GM23248 (cell line): ENCODE results near the gene TBC1D8. TPM values are rescaled to one million over a fixed set of nuclear protein-coding genes. Genes with fewer than 3 reads are reported as not detected.

ENCODE experiments used
- DNase-seq: peaks from one replicate; pipeline ENCODE4 v3.0.0-alpha.2; 2015
- H2AFZ ChIP-seq: fragments of 200-600 bp; sonication (generic); 2 replicates; pipeline ENCODE4 v1.6.1; 2016; ENCODE audit warnings: antibody characterized with exemption
- H3F3A ChIP-seq: fragments of 200-600 bp; sonication (generic); 2 replicates; pipeline ENCODE4 v1.6.1; 2016; ENCODE audit warnings: mild to moderate bottlenecking, antibody characterized with exemption, mixed run types; ENCODE audit not compliant: insufficient read depth
- H3K27ac ChIP-seq: fragments of 200-600 bp; sonication (generic); 2 replicates; pipeline ENCODE4 v1.5.1; 2016; ENCODE audit warnings: mild to moderate bottlenecking
- H3K27me3 ChIP-seq: fragments of 200-600 bp; sonication (generic); replicated peaks from 2 replicates; pipeline ENCODE4 v1.6.1; 2016; ENCODE audit warnings: mild to moderate bottlenecking; ENCODE audit not compliant: insufficient read depth
- H3K36me3 ChIP-seq: fragments of 200-600 bp; sonication (generic); 2 replicates; pipeline ENCODE4 v1.6.1; 2016; ENCODE audit warnings: low read depth, mild to moderate bottlenecking
- H3K4me1 ChIP-seq: fragments of 200-600 bp; sonication (generic); 2 replicates; pipeline ENCODE4 v1.6.1; 2016; ENCODE audit warnings: mild to moderate bottlenecking; ENCODE audit not compliant: insufficient read depth
- H3K4me2 ChIP-seq: fragments of 200-600 bp; sonication (generic); one replicate; pipeline ENCODE4 v1.6.1; 2016; ENCODE audit warnings: mild to moderate bottlenecking; ENCODE audit not compliant: unreplicated experiment
- H3K4me3 ChIP-seq: fragments of 200-600 bp; sonication (generic); 2 replicates; pipeline ENCODE4 v1.5.1; 2016; ENCODE audit warnings: mild to moderate bottlenecking
- H3K79me2 ChIP-seq: fragments of 200-600 bp; sonication (generic); 2 replicates; pipeline ENCODE4 v1.6.1; 2016; ENCODE audit warnings: mild to moderate bottlenecking; ENCODE audit not compliant: insufficient read depth
- H3K9ac ChIP-seq: fragments of 200-600 bp; sonication (generic); 2 replicates; pipeline ENCODE4 v1.6.1; 2016; ENCODE audit warnings: mild to moderate bottlenecking
- H3K9me2 ChIP-seq: fragments of 200-600 bp; sonication (generic); 2 replicates; pipeline ENCODE4 v1.6.1; 2016; ENCODE audit warnings: mixed run types, mild to moderate bottlenecking, moderate library complexity; ENCODE audit not compliant: insufficient read depth
- H3K9me3 ChIP-seq: fragments of 200-600 bp; sonication (generic); one replicate; pipeline ENCODE4 v1.6.1; 2017; ENCODE audit warnings: low read depth
- H4K20me1 ChIP-seq: fragments of 200-600 bp; sonication (generic); 2 replicates; pipeline ENCODE4 v1.6.0; 2016; ENCODE audit not compliant: insufficient read depth
- EZH2 ChIP-seq: fragments of 200-600 bp; sonication (generic); IDR thresholded peaks from 2 replicates; pipeline ENCODE4 v1.6.1; 2018; ENCODE audit warnings: antibody characterized with exemption, mild to moderate bottlenecking; ENCODE audit not compliant: insufficient read depth, poor library complexity, severe bottlenecking
- EZH2phosphoT487 ChIP-seq: fragments of 200-600 bp; sonication (generic); IDR thresholded peaks from 2 replicates; pipeline ENCODE4 v1.6.1; 2018; ENCODE audit warnings: antibody characterized with exemption, moderate library complexity, mild to moderate bottlenecking, low read depth; ENCODE audit not compliant: insufficient read depth
- WGBS, 2 experiments: methylation state at CpG; one replicate each; pipeline ENCODE4 v1.1.6; 2015 to 2017; ENCODE audit warnings: low lambda C conversion rate in 2 of 2, low coverage in 1 of 2; ENCODE audit errors: missing lambda C conversion rate in 2 of 2; 5-methylcytosine and 5-hydroxymethylcytosine counted together
- in situ Hi-C: fragments of 300-500 bp; cut with MboI; formaldehyde crosslinking; loops from 2 replicates; pipeline ENCODE4 v1.15.0; 2020
- polyA plus RNA-seq: library from polyadenylated mRNA; unstranded; fragments of >200 nt; fragmentation: Nextera tagmentation; extraction: Ambion mirVana; gene quantifications from 2 replicates; pipeline ENCODE4 v1.2.1, GENCODE V29; 2016
- total RNA-seq: library from RNA; depleted of rRNA; stranded (reverse); fragments of >200 nt; shearing (Covaris generic); gene quantifications from 2 replicates; pipeline ENCODE4 v1.2.3, GENCODE V29; 2014

The TBC1D8 gene
- total and polyA plus RNA-seq, 2 experiments from 2014 or later: 2.5 to 2.6 TPM

DNA sequence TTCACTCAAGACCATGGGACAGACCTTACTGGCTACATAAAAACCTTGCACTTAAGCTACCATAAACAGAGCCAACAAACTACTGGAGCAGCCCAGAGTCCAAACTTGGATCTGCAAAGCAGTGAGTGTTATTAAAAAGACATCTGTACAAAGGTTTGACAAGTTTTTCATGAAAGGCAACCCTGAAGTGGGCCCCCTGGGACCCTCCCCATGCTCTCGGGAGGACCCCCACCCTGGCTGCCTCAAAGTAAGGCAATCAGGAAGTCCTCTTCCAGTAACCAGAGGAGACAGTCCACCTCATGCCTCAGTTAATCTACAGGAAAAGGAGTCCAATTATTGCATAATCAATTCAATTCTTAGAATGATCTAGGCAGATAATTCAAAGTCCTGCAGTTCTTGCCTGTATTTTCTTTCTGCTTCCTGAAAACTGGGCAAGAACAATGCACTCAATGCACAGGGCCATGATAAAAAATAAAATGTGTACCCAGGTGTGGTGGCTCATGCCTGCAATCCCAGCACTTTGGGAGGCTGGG, 69.7 kb downstream of the TBC1D8 start:
- in situ Hi-C loops: no loop called here
- no peaks in the 10 kb centered on the region for H3F3A ChIP-seq
- H3K9me2 ChIP-seq: no peaks in the 10 kb centered on the region
- H3K4me1 ChIP-seq: no peaks in the 10 kb centered on the region
- H3K36me3 ChIP-seq: no peaks in the 10 kb centered on the region
- TF ChIP-seq EZH2: no peak
- no peak for TF ChIP-seq EZH2phosphoT487
- H3K9ac ChIP-seq: no peak overlapping the region
- H3K4me3 ChIP-seq: no peak overlapping the region
- no peaks in the 10 kb centered on the region for H3K27me3 ChIP-seq
- H3K79me2 ChIP-seq: no peaks in the 10 kb centered on the region
- H3K4me2 ChIP-seq: no peak overlapping the region
- H3K9me3 ChIP-seq: no peaks in the 10 kb centered on the region
- DNase-seq: no peak
- no peaks in the 10 kb centered on the region for H4K20me1 ChIP-seq
- no peak overlapping the region for H3K27ac ChIP-seq
- H2AFZ ChIP-seq: no peak overlapping the region
- WGBS, 2 experiments: 65 to 69% methylated on average over 1 of the region's 1 CpG

DNA sequence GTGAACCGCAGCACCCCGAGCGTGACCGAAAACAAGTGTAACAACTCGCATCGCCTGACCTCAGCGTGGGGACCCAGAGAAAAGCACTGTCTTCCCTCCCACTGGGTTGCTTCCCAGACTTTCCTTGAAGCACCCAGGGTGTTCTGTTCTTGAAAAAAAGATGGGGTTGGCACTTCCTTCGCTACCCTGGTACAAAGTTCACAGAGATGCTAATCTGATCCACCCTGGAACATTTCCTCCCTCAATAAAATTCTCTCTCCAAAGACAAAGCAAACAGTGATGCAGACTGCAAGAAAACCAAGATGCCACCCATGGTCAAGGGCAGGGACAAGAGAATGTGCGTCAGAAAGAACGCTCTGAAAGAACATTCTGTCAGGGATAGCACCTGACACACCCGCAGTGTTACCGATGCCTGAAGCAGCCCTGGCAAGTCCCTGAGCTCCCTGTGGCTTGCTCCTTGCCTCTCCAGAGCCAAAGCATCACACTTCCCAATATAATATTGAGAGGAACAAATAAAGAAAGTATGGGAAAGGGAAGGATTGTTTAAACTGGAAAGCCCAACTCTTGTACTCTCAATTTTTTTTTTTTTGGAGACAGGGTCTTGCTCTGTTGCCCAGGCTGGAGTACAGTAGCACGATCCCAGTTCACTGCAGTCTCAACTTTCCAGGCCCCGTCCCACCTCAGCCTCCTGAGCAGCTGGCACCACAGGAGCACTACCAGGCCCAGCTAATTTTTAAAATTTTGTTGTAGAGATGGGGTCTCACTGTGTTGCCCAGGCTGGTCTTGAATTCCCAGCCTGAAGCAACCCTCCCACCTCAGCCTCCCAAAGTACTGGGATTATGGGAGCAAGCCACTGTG, 70.7 kb downstream of the TBC1D8 start:
- TF ChIP-seq EZH2: no peak
- TF ChIP-seq EZH2phosphoT487: no peak
- H4K20me1 ChIP-seq: no peaks in the 10 kb centered on the region
- H3K27me3 ChIP-seq: no peaks in the 10 kb centered on the region
- DNase-seq: no peak
- no peaks in the 10 kb centered on the region for H3K9me3 ChIP-seq
- H3K4me1 ChIP-seq: no peaks in the 10 kb centered on the region
- no peaks in the 10 kb centered on the region for H3K36me3 ChIP-seq
- in situ Hi-C loops: no loop called here
- no peak overlapping the region for H2AFZ ChIP-seq
- no peaks in the 10 kb centered on the region for H3F3A ChIP-seq
- H3K27ac ChIP-seq: no peak overlapping the region
- no peak overlapping the region for H3K9ac ChIP-seq
- no peaks in the 10 kb centered on the region for H3K79me2 ChIP-seq
- H3K4me2 ChIP-seq: no peak overlapping the region
- WGBS, 2 experiments: 93 to 94% methylated on average over 14 of the region's 14 CpGs
- H3K9me2 ChIP-seq: no peaks in the 10 kb centered on the region
- no peak overlapping the region for H3K4me3 ChIP-seq

DNA sequence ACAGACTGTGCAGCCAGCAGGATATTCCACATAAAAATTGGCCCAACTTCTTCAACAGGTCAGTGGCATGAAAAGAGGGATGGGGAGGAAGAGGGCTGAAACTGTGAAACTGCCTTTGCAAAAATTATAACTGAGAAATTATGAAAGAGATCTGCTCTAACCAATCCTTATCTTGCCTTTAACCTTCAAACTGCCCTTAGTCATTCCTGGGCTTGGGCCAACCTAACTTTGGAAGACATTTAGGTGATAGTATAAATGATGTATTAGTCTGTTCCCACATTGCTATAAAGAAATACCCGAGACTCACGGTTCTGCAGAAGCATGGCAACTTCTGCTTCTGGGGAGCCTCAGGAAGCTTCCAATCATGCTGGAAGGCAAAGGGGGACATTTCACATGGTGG, 74.6 kb downstream of the TBC1D8 start:
- no peaks in the 10 kb centered on the region for H3K9me3 ChIP-seq
- TF ChIP-seq EZH2phosphoT487: no peak
- no peak for TF ChIP-seq EZH2
- no peaks in the 10 kb centered on the region for H3K27me3 ChIP-seq
- no peak overlapping the region for H2AFZ ChIP-seq
- no peak overlapping the region for H3K4me2 ChIP-seq
- in situ Hi-C loops: no loop called here
- H3K27ac ChIP-seq: no peak overlapping the region
- no peak overlapping the region for H3K4me3 ChIP-seq
- no peak for DNase-seq
- no peaks in the 10 kb centered on the region for H3F3A ChIP-seq
- no peaks in the 10 kb centered on the region for H3K4me1 ChIP-seq
- H3K79me2 ChIP-seq: no peaks in the 10 kb centered on the region
- no peaks in the 10 kb centered on the region for H3K36me3 ChIP-seq
- WGBS, 2 experiments: 86 to 93% methylated on average over 2 of the region's 2 CpGs
- H4K20me1 ChIP-seq: no peaks in the 10 kb centered on the region
- no peak overlapping the region for H3K9ac ChIP-seq
- H3K9me2 ChIP-seq: no peaks in the 10 kb centered on the region

DNA sequence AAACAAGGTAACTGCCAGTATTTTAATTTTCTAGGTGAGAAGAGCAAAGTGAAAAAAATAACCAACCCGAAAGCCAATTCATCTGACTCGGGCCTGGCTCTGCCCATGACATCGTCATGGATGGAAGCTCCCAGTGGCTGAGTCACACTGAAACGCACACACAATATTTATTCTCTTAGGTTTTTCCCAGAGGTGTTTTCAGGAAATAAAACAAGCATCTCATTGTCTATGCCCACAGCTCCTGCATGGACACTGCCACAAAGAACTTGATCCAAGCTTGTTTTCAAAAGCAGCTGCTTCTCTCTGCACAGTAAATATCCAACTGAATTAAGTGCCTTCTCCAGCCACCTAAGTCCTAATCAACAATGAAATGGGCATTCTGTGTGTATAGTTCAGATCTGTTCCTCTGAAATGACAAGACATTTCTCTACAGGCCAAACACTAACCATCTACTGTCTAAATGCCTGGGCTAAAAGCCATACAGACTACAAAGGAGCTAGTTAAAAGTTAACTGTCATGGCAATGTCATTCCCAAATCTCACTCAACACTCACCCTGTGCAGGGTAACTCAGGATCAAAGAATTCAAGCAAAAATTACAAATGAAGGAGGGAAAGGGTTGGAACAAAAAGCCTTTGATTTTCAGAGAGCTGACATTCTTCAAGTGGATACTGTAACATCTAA, 86.2 kb downstream of the TBC1D8 start:
- no peak for TF ChIP-seq EZH2phosphoT487
- TF ChIP-seq EZH2: no peak
- Histone ChIP-seq H3K9ac (peak overlapping the region; percentile 18; the same call in 1 of the 2 replicates), H2AFZ (peak overlapping the region; percentile 3; the same call in 1 of the 2 replicates), H3K9me2 (no peaks in the 10 kb centered on the region), H3F3A (peaks cover 27% of the 10 kb centered on the region), H3K36me3 (no peaks in the 10 kb centered on the region), H3K4me1 (peaks cover 30% of the 10 kb centered on the region), H3K79me2 (no peaks in the 10 kb centered on the region), H3K9me3 (no peaks in the 10 kb centered on the region), H3K27ac (peak overlapping the region; percentile 64), H3K27me3 (no peaks in the 10 kb centered on the region), H3K4me3 (no peak overlapping the region), H4K20me1 (no peaks in the 10 kb centered on the region), H3K4me2 (peak overlapping the region; percentile 11)
- WGBS, 2 experiments: 32 to 43% methylated on average over 4 of the region's 4 CpGs
- DNase-seq: peak; percentile 83
- in situ Hi-C loops: no loop called here
